WTC11 (cell line): ENCODE results near the gene C5orf24. TPM values are rescaled to one million over a fixed set of nuclear protein-coding genes. Genes with fewer than 3 reads are reported as not detected.

ENCODE experiments used
- ATAC-seq: fragments of 200-7000 bp; cut with Tn5 transposase; 2 replicates; pipeline ENCODE4 v1.10.0; 2021; ENCODE audit warnings: mild to moderate bottlenecking, moderate library complexity
- CTCF ChIA-PET: fragments of 300-600 bp; sonication (Branson Sonifier 250); formaldehyde crosslinking; loops from one replicate; lab custom pipeline; 2021; ENCODE audit warnings: antibody characterized with exemption; lab: Charles Lee
- POLR2A ChIA-PET: fragments of 350-600 bp; sonication (Branson Sonifier 250); formaldehyde crosslinking; loops from one replicate; lab custom pipeline; 2021; ENCODE audit warnings: antibody characterized with exemption; lab: Charles Lee
- DNase-seq: peaks from one replicate; pipeline ENCODE4 v3.0.0; 2021; ENCODE audit warnings: low spot score
- H3K27ac Mint-ChIP-seq: 2 replicates; pipeline ENCODE4 v1.8.0; 2021; ENCODE audit warnings: mixed read lengths
- H3K27me3 Mint-ChIP-seq: 2 replicates; pipeline ENCODE4 v1.8.0; 2021; ENCODE audit warnings: low read depth, mild to moderate bottlenecking, moderate library complexity, mixed read lengths
- H3K36me3 Mint-ChIP-seq: 2 replicates; pipeline ENCODE4 v1.8.0; 2021; ENCODE audit warnings: mixed read lengths
- H3K4me1 Mint-ChIP-seq: 2 replicates; pipeline ENCODE4 v1.8.0; 2022; ENCODE audit warnings: mixed read lengths
- H3K4me3 Mint-ChIP-seq: 2 replicates; pipeline ENCODE4 v1.8.0; 2021; ENCODE audit warnings: mild to moderate bottlenecking, moderate library complexity, mixed read lengths
- H3K9me3 Mint-ChIP-seq: 2 replicates; pipeline ENCODE4 v1.8.0; 2021; ENCODE audit warnings: mixed read lengths
- AFF4 ChIP-seq: sonication (generic); formaldehyde crosslinking; IDR thresholded peaks from 2 replicates; pipeline ENCODE4 v1.8.1; 2023; ENCODE audit warnings: mild to moderate bottlenecking, missing genetic modification reagents, borderline replicate concordance
- CREB1 ChIP-seq: sonication (generic); formaldehyde crosslinking; IDR thresholded peaks from 2 replicates; pipeline ENCODE4 v1.8.0; 2023; ENCODE audit warnings: mild to moderate bottlenecking, missing genetic modification reagents
- ELF4 ChIP-seq: sonication (generic); formaldehyde crosslinking; IDR thresholded peaks from 2 replicates; pipeline ENCODE4 v1.8.1; 2022; ENCODE audit warnings: low read depth, mild to moderate bottlenecking, moderate library complexity, missing genetic modification reagents
- ERG ChIP-seq: fragments of 250-450 bp; sonication (Bioruptor Pico); IDR thresholded peaks from 2 replicates; pipeline ENCODE4 v1.8.0; 2021; ENCODE audit warnings: mild to moderate bottlenecking
- FOXP4 ChIP-seq: sonication (generic); formaldehyde crosslinking; IDR thresholded peaks from 2 replicates; pipeline ENCODE4 v1.8.0; 2022; ENCODE audit warnings: mild to moderate bottlenecking, missing genetic modification reagents
- GABPB1 ChIP-seq: sonication (generic); formaldehyde crosslinking; IDR thresholded peaks from 2 replicates; pipeline ENCODE4 v1.8.1; 2023; ENCODE audit warnings: mild to moderate bottlenecking, missing genetic modification reagents
- JUN ChIP-seq: sonication (generic); formaldehyde crosslinking; IDR thresholded peaks from 2 replicates; pipeline ENCODE4 v1.8.0; 2023; ENCODE audit warnings: mild to moderate bottlenecking, missing genetic modification reagents
- MLX ChIP-seq: sonication (generic); formaldehyde crosslinking; IDR thresholded peaks from 2 replicates; pipeline ENCODE4 v1.8.1; 2023; ENCODE audit warnings: mild to moderate bottlenecking, missing genetic modification reagents, moderate library complexity
- MXD4 ChIP-seq: fragments of 250-450 bp; sonication (Bioruptor Pico); IDR thresholded peaks from 2 replicates; pipeline ENCODE4 v1.8.0; 2021; ENCODE audit warnings: mild to moderate bottlenecking, moderate library complexity, borderline replicate concordance
- NFATC4 ChIP-seq: fragments of 250-450 bp; sonication (Bioruptor Pico); IDR thresholded peaks from 2 replicates; pipeline ENCODE4 v1.9.0; 2021; ENCODE audit warnings: mild to moderate bottlenecking
- NR1H2 ChIP-seq: sonication (generic); formaldehyde crosslinking; IDR thresholded peaks from 2 replicates; pipeline ENCODE4 v1.9.0; 2021; ENCODE audit warnings: mild to moderate bottlenecking, moderate library complexity, missing genetic modification reagents
- PREB ChIP-seq: sonication (generic); formaldehyde crosslinking; IDR thresholded peaks from 2 replicates; pipeline ENCODE4 v1.8.1; 2022; ENCODE audit warnings: mild to moderate bottlenecking, missing genetic modification reagents, moderate library complexity, borderline replicate concordance
- RORB ChIP-seq: fragments of 250-450 bp; sonication (Bioruptor Pico); IDR thresholded peaks from 2 replicates; pipeline ENCODE4 v1.9.0; 2021; ENCODE audit warnings: mild to moderate bottlenecking
- SMAD3 ChIP-seq: sonication (generic); formaldehyde crosslinking; IDR thresholded peaks from 2 replicates; pipeline ENCODE4 v1.8.0; 2022; ENCODE audit warnings: missing genetic modification reagents, mild to moderate bottlenecking, borderline replicate concordance
- SMAD4 ChIP-seq: sonication (generic); formaldehyde crosslinking; IDR thresholded peaks from 2 replicates; pipeline ENCODE4 v1.8.0; 2022; ENCODE audit warnings: mild to moderate bottlenecking, missing genetic modification reagents
- STAT6 ChIP-seq: sonication (generic); formaldehyde crosslinking; conservative IDR thresholded peaks from 2 replicates; pipeline ENCODE4 v1.8.1; 2023; ENCODE audit warnings: mild to moderate bottlenecking, low read depth, missing genetic modification reagents, moderate library complexity
- ZBTB43 ChIP-seq: sonication (generic); formaldehyde crosslinking; IDR thresholded peaks from 2 replicates; pipeline ENCODE4 v1.8.1; 2023; ENCODE audit warnings: mild to moderate bottlenecking, missing genetic modification reagents
- ZNF317 ChIP-seq: sonication (generic); formaldehyde crosslinking; IDR thresholded peaks from 2 replicates; pipeline ENCODE4 v1.8.1; 2023; ENCODE audit warnings: low read depth, mild to moderate bottlenecking, moderate library complexity, missing genetic modification reagents, borderline replicate concordance
- ZNF396 ChIP-seq: fragments of 250-450 bp; sonication (Bioruptor Pico); IDR thresholded peaks from 2 replicates; pipeline ENCODE4 v1.8.0; 2021; ENCODE audit warnings: mild to moderate bottlenecking, moderate library complexity, borderline replicate concordance
- total RNA-seq: library from RNA; stranded (reverse); gene quantifications from 3 replicates; pipeline ENCODE4 v1.2.3, GENCODE V29; 2021
- TF ChIP-seq, protein P1 (sequence below): fragments of 250-450 bp; sonication (Bioruptor Pico); IDR thresholded peaks from 2 replicates; pipeline ENCODE4 v1.9.0; 2021; ENCODE audit warnings: moderate library complexity, mild to moderate bottlenecking, inconsistent platforms, borderline replicate concordance

Gene C5orf24
- total RNA-seq, 1 experiment from 2014 or later = 15.7 TPM

GRCh38 chr5:134892282-134892681 is 46.5 kb downstream of the C5orf24 start (continued):
- TF ChIP-seq ELF4 (no peak), PREB (CRISPR knock-in tag) (no peak), JUN (CRISPR knock-in tag) (no peak), ERG (CRISPR knock-in tag) (no peak)
- TF ChIP-seq, protein P1, sequence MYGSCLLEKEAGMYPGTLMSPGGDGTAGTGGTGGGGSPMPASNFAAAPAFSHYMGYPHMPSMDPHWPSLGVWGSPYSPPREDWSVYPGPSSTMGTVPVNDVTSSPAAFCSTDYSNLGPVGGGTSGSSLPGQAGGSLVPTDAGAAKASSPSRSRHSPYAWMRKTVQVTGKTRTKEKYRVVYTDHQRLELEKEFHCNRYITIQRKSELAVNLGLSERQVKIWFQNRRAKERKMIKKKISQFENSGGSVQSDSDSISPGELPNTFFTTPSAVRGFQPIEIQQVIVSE (CRISPR knock-in tag) = no peak

DNA sequence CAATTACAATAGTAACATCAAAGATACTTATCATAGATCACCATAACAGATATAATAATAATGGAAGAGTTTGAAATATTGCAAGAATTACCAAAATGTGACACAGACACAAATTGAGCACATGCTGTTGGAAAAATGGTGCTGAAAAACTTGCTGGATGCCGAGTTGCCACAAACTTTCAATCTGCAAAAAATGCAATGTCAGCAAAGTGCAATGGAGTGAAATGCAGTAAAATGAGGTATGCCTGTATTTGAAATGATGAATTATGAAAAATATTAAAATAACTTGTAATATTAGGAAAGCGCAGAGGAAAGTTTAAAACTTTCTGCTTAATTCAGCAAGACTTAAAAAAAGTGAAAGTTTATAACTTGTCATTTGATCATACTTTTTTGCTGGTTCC is 47.2 kb downstream of the C5orf24 start:
- no peak overlapping the region for H3K4me3 Mint-ChIP-seq
- no peaks in the 10 kb centered on the region for H3K9me3 Mint-ChIP-seq
- H3K36me3 Mint-ChIP-seq = peaks cover 4% of the 10 kb centered on the region
- H3K4me1 Mint-ChIP-seq = peaks cover 12% of the 10 kb centered on the region
- ChIA-PET POLR2A (no interaction called here), CTCF (interaction anchor here (1.2 kb wide), 1 partner anchor 41 kb away, joined by 3 read pairs; no protein-coding TSS in a partner anchor)
- DNase-seq (no peak), ATAC-seq (no peak)
- H3K27me3 Mint-ChIP-seq = no peaks in the 10 kb centered on the region
- H3K27ac Mint-ChIP-seq = no peak overlapping the region
- TF ChIP-seq ZBTB43 (no peak), CREB1 (CRISPR knock-in tag) (no peak), FOXP4 (no peak), SMAD3 (no peak), AFF4 (CRISPR knock-in tag) (no peak), NR1H2 (CRISPR knock-in tag) (no peak), ZNF317 (CRISPR knock-in tag) (no peak), ZNF396 (no peak), MXD4 (CRISPR knock-in tag) (no peak), PREB (CRISPR knock-in tag) (no peak), RORB (CRISPR knock-in tag) (no peak), STAT6 (no peak), GABPB1 (CRISPR knock-in tag) (no peak), NFATC4 (CRISPR knock-in tag) (no peak), SMAD4 (CRISPR knock-in tag) (no peak), MLX (CRISPR knock-in tag) (no peak)
